GM19455 (cell line): Measurements from ENCODE around the gene NIT2.
A peak's percentile ranks its signal among the peaks of the same experiment; 100 is the strongest.

ENCODE experiments used
- ATAC-seq: cut with Tn5 transposase; IDR thresholded peaks from one replicate; pipeline ENCODE4 v1.9.1; 2021; ENCODE audit not compliant: unreplicated experiment

The NIT2 gene

DNA sequence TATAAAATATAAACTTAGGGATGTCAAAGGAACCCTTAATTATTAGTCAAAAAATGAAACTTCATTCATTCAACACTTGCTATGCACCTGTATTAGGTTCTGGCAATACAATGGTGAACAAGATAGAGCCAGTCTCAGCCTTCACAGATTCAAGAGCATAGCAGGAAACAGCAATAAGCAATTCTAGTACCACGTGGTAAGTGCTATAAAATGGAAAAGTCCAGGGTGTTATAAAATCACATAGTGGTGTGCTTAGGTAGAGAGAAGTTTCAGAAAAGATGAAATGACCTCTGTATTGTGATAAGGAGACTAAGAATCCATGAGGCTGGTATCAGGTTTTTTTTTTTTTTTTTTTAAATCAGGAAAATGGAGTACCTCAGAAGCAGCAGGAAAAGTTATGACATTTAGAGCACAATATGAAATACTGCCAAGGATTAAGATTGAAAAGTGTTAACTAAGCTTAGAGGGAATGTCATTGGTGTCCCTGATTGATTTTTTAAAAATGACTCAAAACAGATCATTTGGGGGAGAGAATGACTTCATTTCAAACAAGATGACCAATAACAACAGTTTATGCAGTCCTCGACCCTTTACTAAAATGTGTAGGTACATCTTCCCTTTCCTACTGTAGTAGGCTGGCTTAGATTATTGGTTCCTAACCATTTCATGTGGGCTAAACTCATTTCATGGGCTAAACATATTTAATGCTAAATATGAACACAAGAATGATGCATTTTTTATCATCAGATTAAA is 61.3 kb downstream of the NIT2 start:
- no peak for ATAC-seq

DNA sequence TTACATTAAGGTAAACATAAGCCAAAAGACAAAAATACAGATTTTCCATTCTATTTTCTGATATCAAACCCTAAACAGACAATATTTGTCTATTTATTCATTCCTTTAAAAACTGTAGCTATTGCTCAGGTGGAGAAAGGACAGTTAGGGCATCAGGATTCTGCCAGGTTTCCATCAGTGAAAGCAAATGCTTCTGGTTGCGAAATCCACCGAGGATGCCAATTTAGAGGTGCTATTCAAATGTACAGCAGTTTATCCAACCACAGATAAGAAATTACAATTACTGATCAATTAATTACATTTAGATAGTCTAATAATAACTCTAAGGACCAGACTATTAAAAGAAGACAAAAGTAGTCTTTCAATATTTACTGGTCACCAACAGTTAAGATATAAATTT is 62.4 kb downstream of the NIT2 start:
- no peak for ATAC-seq

GRCh38 chr3:100399341-100400071 is 64.9 kb downstream of the NIT2 start:
- ATAC-seq, result no peak

- peak; percentile 16 for ATAC-seq
These were observed 65.8 kb downstream of the NIT2 start for GRCh38 chr3:100400419-100400779.

GRCh38 chr3:100400780-100401673 is 66.5 kb downstream of the NIT2 start, which contains the start of the genes LNP1 and TOMM70:
Gene LNP1 (plus strand): TSS chr3:100401539. CDS start chr3:100429730, 28,191 bp downstream.
Gene TOMM70 (minus strand): TSS chr3:100401089. CDS start chr3:100400949, 140 bp downstream.
- ATAC-seq, result peak; percentile 90

DNA sequence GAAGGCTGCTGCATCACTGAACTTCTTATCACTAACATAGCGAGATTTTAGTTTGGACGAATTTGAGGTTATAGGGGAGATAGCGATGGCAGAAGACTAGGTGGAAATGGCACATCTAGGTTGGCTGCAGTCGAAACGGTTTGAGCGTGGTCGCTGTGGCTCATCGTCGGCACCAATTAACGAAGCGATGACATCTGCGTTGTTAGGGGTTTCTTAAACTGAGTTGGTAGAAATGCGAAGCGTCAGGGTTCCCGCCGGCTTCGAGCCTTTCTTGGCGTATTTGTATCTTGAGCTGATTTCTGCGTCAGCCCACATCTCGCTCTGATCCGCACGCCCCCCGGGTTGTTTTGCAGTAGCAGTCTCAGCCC is 67.1 kb downstream of the NIT2 start:
- ATAC-seq, result peak; percentile 18

GRCh38 chr3:100402256-100402655 is 67.7 kb downstream of the NIT2 start:
- no peak for ATAC-seq

DNA sequence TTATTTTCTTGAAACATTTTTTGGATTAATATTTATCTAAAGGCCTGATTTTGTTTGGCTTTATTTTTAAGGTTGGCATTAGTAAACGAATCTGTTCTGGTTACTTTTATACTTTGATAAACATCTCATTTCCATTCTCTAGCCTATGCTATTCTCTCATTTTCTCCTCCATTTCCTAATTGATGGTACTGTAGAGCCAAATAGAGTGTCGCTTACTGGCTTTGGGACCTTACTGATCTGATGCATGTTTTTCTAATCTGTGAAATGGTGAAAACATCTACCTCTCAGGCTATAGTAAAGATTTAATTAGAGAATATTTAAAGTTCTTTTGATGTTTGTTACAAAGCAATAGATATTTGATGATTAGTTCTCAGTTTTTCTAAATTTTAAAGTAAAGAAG is 68.3 kb downstream of the NIT2 start:
- ATAC-seq, result no peak

GRCh38 chr3:100403362-100404249 is 69.0 kb downstream of the NIT2 start:
- no peak for ATAC-seq

- ATAC-seq, result no peak
These were observed 69.6 kb downstream of the NIT2 start for GRCh38 chr3:100404250-100404548.

DNA sequence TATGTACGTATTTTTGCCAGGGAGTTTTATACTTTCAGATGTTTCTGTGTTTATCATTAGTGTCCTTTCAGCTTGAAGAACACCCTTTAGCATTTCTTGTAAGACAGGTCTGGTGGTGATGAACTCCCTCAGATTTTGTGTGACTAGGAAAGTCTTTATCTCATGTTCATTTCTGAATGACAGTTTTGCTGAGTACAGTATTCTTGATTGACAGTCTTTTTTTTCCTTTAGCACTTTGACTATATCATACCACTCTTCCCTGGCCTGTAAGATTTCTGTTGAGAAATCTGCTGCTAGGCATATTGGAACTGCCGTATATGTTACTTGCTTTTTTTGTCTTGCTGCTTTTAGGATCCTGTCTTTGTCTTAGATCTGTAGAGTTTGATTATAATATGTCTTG is 72.6 kb downstream of the NIT2 start:
- no peak for ATAC-seq

DNA sequence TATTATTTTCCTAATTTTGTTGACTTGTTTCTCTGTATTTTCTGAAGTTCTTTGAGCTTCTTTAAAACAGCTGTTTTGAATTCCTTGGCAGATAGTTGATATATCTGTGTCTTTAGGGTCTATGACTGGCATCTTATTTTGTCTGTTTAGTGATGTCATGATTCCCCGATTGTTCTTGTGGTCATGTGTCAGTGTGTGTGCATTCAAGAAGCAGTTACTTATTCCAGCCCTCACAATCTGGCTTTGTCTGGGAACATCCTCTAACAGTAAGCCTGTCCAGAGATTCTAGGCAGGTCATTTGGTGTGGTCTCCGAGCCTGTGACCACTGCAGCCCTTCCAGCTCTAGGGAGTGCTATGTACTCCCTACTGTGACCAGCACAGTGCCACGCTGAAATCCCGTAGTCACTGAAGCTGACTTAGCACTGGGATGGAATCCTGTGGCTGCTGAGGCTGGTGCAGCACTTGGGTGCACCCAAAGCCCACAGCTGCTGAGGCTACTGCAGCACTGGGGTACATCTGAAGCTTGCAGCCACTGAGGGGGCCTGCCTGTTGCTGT is 73.5 kb downstream of the NIT2 start:
- no peak for ATAC-seq
